Fibroblast of villous mesenchyme (primary cell): ENCODE data around the gene CCNI2. TPM values are rescaled to one million over a fixed set of nuclear protein-coding genes. Genes with fewer than 3 reads are reported as not detected.

ENCODE experiments used
- DNase-seq: peaks from one replicate; pipeline ENCODE4 v3.0.0-alpha.2; 2010; ENCODE audit warnings: low read depth
- H3K4me3 ChIP-seq: 2 replicates; pipeline ENCODE4 v1.5.1; 2011; ENCODE audit warnings: low read depth, mild to moderate bottlenecking, low read length
- CTCF ChIP-seq: IDR thresholded peaks from 2 replicates; pipeline ENCODE4 v1.5.1; 2012; ENCODE audit warnings: low read depth, mild to moderate bottlenecking, low read length; ENCODE audit not compliant: insufficient read depth
- total RNA-seq: library from RNA; depleted of rRNA; stranded (reverse); fragments of >200 nt; gene quantifications from 2 replicates; pipeline ENCODE4 v1.2.3, GENCODE V29; 2012

Gene CCNI2
- total RNA-seq, 1 donor, result not detected

- no peak for TF ChIP-seq CTCF
- no peak for DNase-seq
- H3K4me3 ChIP-seq, result no peak overlapping the region
Measured at GRCh38 chr5:132742158-132742557, 5.1 kb upstream of the CCNI2 start.

- TF ChIP-seq CTCF, result no peak
- DNase-seq, result no peak
- no peak overlapping the region for H3K4me3 ChIP-seq
Measured at GRCh38 chr5:132742626-132743025, 4.6 kb upstream of the CCNI2 start.

DNA sequence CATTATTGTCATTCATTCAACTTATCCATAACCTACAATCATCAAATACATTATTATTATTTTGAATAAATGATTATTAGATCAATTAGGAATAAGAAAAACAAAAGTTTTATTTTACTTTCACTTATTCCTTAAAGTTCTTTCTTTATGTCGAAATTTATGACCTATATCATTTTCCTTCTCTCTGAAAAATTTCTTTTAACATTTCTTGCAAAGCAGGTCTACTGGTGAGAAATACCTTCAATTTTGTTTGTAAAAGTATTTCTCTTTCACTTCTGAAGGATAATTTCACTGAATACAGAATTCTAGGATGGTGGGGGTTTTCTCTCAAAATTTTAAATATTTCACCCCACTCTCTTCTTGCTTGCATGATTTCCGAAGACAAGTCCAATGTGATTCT lies 2.6 kb upstream of the CCNI2 start:
- no peak for TF ChIP-seq CTCF
- no peak for DNase-seq
- no peak overlapping the region for H3K4me3 ChIP-seq

DNA sequence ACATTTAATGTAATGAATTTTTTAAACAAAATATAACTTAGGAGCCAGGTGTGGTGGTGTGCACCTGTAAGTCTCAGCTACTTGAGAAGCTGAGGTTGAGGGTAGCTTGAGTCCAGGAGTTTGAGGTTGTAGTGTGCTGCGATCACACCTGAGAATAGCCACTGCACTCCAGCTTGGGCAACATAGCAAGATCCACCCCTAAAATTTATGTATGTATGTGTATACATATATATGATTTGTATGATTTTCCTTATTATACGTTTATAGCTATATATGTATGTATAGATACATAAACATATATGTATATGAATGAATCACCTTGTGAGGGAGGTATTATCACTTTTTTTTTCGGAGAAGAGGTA lies 653 bp upstream of the CCNI2 start:
- TF ChIP-seq CTCF, result no peak
- DNase-seq, result no peak
- peak overlapping the region; percentile 50 for H3K4me3 ChIP-seq

DNA sequence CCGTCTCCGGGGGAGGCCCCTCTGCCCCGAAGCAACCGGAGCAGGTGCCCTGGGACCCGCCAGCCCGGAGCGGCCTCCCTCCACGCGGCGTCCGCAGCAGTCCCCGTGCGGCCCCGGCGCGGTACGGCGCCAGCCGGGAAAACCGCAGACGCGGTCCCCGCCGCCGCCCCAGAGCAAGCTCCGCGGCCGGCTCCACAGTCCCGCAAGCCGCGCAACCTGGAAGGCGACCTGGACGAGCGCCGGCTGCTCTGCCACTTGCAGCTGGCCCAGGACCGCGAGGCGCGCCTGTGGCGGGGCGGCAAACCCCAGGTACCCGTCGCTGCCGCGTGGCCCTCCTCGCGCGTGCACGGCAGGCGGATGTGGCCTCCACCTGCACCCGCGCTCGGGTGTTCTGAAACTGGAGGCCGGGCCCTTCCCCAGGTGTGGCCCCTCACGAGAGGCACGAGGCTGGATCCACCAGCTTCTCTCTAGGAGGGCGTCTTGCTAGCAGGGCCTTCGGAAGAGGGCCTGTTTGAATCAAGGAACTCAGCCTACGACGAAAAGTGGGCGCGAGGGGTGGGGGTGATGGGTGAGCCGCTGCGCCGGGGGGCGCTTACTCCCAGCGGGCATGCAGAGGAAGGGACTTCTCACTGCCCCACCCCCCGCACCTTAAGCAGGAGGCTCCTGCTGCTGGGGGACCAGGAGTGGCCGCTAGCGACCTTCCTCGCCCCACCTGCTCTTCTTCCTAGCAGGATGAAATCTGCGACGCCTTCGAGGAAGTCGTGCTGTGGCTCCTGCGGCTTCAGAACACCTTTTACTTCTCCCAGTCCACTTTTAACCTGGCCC lies 602 bp downstream of the CCNI2 start:
- no peak for DNase-seq
- no peak for TF ChIP-seq CTCF
- peak overlapping the region; percentile 50 for H3K4me3 ChIP-seq

DNA sequence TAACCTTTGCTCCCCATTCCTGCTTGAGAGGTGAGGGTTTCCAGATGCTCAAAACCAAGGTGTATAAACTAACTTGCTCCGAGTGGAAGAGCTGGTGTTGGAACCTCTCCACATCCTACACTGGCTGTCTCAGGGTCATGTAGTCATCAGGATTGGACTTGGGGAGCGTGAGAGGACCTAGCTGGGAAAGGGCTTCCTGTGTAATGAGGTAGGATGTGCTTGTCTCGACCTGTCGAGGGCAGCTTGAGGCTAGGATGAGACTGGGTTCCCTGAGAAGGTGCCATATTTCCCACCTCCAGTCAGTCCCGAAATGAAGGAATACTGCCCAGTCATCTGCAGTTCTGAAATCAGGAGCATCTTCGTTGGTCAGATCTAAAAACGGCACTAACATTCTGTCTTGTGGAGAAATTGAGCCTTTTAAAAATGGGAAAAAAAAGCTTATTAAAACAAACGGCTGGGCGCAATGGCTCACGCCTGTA lies 1.3 kb downstream of the CCNI2 start:
- no peak for TF ChIP-seq CTCF
- DNase-seq, result no peak
- H3K4me3 ChIP-seq, result no peak overlapping the region

- DNase-seq, result no peak
- no peak overlapping the region for H3K4me3 ChIP-seq
- no peak for TF ChIP-seq CTCF
Measured at GRCh38 chr5:132749506-132749905, 2.3 kb downstream of the CCNI2 start.
